ENCODE results near the gene ADAMTS3.

Gene ADAMTS3

DNA sequence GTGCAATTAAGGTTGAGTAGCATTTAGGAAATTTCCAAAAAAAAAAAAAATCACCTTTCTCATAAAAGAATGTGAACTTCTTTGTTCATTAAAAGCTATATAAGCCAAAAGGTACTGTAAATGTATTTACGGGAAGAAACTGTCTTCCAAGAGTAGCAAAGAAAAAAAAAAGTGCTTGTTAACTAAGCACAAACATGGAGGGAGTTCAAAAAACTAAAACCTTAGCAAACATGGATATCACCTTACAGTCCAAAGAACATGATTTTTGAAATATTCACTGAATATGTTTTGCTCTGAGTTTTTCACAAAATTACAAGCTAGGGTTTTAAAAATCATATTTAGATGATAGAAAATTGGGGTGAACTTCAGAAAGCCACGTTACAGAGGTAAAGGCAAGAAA, 217.5 kb downstream of the ADAMTS3 start:
- DNase-seq (ENCODE audit: low read depth in 1 of 2, low spot score in 1 of 2), result no peak

DNA sequence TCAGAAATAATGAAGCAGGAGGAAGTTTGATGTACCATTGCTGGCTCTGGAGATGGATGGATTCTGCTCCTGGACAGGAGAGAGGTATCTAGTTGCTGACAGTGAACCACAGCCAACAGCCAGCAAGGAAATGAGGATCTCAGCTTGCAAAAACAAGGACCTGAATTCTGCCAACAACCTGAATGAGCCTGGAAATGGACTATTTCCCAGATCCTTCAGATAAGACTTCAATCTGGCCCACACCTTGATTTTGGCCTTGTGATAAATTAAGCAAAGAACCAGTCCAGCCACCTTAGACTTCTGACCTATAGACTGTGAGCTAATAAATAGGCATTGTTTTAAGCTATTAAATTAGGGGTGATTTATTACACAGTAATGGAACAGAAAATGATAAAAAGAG, 220.3 kb downstream of the ADAMTS3 start:
- DNase-seq (ENCODE audit: low read depth in 1 of 2, low spot score in 1 of 2), result no peak

DNA sequence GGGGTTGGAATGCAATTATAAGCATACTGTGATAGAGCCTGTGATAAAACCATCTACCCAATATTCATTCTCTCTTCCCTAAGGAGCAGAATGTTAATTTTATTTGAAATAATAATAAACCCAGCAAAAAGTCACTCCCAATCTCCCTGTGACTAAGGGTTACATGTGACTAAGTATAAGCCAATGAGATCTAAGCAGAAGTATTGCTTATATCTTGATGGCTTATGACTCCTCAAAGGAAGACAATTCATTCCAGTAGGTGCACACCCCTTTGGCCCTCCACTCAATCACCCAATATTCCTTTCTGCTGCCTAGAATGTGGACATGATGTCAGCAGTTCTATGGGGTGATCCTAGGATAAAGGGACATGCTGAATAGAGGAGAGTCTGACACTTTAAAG, 224.6 kb downstream of the ADAMTS3 start:
- DNase-seq (ENCODE audit: low read depth in 1 of 2, low spot score in 1 of 2), result no peak

DNA sequence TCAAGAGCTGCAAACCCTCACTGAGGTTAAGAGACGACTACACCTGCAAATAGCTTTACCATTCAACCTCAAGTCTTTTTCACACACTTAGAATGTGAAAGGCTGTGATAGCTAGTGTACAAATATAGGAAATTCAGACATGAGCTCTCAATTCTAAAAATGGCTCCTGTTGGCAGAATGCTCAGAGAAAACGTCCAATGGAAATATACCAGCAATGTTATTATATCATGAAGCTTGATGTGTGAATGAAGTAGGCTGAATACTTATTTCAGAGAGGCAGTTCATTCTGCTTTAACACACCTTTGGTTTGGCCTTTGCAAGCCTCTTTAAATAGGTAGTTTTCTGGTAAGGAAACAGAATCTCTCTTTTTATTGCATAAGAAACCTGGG, 227.6 kb downstream of the ADAMTS3 start:
- DNase-seq (ENCODE audit: low read depth in 1 of 2, low spot score in 1 of 2), result no peak

DNA sequence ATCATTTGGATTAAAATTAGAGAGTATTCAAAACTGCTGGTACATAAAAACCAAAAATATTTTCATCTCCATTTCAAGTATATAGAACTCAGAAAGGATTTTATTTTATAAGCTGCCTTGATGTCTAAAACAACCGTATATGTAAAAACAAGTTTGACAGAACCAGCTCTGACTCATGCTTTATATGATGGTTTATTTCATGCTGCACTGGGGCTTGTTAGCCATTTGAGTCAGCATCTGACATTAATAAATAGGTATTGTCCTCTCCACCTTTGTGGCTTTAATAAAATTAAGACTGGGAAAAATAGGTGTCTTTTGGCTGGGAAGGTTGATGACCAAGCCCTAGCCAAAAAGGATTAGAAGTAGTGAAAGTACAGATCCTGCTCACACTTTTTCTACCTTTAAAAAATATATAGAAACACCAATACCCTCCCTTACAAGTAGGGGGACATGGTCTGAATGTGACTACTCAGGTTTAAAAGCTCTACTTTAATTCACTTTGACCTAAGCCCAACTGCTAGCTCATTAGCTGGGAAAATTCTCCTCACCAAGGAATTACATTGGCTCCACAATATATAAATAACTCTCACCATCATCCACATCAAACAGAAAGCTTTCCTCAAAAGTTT, 228.1 kb downstream of the ADAMTS3 start:
- no peak for DNase-seq (ENCODE audit: low read depth in 1 of 2, low spot score in 1 of 2)

DNA sequence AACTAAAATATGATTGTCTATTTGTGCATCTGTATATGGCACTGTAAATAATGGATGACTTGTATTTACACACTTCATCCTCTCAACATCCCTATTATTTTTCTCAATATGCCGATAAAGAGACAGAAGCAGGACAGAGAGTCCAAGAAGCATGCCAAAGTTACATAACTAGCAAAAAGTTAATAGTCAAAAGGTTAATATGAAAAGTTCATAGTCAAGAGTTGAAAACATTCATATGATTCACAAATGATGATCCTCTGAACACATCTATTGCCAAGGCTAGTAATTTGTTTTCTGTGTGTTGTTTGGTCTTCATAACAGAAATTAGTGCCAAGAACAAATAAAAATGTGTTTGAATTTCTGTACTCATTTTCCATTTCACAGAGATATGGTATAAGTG, 231.0 kb downstream of the ADAMTS3 start:
- no peak for DNase-seq (ENCODE audit: low read depth in 1 of 2, low spot score in 1 of 2)

DNA sequence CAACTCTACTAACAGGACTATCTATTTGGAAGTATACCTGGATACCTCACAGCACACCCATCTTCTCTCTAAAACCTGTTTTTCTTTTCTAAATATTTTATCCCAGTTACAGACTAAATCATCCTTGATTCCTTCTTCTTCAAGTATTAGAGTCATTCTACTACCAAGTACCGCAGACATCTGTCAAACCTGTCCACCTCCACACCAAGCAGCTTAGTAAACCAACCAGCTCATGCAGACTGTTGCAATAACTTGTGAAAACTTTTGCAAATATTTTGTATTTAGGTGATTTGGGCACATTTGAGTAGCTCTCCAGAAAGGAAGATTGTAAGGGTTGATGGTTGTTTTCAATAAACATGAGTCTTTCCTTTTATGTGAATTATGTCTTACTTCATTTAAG, 238.6 kb downstream of the ADAMTS3 start:
- DNase-seq (ENCODE audit: low read depth in 1 of 2, low spot score in 1 of 2), result no peak

DNA sequence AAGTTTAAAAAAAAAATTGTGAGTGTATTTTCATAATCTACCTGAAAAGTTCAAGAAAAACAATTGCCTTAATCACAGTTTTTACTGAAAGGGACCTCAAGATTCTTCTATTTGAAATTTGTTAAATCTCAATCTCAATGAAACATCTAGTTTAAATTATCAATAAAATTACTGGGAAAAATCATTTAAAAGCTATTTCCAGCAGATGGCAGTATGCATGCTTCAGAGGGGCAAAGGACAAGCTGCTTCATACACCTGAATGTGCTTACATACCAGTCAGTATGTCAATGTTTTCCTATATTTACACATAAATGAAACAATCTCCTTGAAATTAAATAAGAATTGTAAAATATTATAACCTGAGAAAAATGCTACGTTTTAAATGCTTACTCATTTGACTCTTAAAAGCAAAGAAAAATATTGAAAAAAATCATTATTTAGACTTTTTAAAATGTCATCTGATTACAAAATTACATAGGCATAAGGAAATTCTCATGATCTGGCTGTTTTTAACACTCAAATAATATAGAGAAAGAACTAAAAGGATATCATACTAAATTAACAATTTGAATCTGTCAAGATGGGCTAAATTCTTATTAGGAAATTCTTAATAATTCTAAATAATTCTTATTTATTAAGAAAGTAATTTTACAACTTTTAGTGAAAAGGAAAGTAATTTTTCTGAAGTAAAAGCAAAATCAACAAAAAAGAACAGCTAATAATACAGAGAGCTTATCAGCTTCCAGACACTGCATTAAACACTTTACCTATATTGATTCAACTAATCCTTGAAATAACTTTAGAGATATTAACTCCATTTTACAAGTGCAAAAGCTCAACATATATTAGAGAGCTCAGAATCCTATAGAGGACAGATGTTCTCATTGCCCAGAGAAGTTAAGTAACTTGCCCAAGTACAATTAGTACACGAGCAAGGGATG, 242.1 kb downstream of the ADAMTS3 start:
- no peak for DNase-seq (ENCODE audit: low read depth in 1 of 2, low spot score in 1 of 2)

DNA sequence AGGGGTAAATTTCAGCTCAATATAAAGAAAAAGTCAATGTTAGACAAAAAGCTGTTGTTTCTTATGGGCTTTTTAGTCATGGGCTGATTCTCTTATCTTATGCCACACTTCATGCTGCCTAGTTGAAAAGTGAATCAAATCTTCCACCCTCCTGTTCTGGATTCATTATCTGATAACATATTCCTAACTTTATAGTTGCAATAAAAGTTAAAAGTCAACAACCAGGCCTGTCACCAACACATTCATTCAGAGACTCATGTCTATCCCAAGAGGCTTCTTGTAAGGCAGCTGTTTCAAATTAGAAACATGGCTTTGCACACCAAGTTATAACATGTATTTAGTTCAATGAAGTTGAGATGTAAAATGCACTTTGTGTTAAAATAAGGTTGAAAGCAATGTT, 243.8 kb downstream of the ADAMTS3 start:
- no peak for DNase-seq (ENCODE audit: low read depth in 1 of 2, low spot score in 1 of 2)

DNA sequence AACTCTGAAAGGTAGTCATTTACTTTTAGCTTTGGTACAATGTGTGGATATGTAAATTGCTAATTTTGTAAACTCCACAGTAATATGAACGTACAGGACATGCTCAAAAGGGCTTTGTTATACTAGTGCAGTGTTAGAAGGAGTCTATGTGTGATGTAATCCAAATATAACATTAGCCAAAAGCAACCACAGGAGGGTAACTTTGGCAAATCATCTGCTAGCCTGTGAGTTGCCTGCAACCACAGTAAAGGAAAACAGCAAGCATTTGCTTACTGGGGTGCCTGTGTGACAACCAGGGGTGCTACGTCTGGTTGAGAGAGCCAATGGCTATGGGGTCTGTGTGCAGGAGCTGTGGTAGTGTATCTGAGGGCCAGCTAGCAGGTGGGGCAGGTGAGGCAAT, 245.8 kb downstream of the ADAMTS3 start:
- DNase-seq (ENCODE audit: low read depth in 1 of 2, low spot score in 1 of 2), result no peak

DNA sequence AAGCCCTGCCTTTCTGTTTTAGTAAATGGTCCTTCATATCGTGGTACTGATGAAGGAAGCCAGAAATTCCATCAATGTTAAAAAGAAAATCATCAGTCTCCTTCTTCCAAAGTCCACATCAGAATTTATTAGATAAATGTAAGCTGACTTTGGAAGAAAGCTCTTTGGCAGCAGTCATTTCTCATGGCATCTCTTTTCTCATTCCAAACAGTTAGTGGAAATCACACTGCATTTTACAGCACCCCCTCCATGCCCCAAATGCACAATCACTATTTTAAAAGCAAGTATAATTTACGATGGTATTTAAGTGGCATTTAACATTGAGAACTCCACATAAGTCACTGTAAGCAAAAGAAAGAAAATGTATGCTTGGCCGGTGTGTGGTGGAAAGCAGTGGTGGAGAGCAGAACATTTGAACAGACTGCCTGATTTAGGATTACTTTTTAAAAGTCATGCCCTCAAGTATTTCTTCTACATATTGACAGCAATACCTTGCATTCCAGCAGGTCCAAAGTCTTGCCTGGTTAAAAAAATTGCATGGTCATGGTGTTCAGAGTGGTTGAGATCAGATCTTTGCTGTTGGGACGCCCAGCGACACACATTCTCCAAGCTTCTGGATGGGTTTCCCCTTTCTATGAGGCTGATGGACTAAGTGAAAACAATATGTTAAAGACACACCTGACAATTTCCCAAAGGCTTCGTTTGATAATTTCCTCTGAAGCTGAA, 248.6 kb downstream of the ADAMTS3 start:
- no peak for DNase-seq (ENCODE audit: low read depth in 1 of 2, low spot score in 1 of 2)

DNA sequence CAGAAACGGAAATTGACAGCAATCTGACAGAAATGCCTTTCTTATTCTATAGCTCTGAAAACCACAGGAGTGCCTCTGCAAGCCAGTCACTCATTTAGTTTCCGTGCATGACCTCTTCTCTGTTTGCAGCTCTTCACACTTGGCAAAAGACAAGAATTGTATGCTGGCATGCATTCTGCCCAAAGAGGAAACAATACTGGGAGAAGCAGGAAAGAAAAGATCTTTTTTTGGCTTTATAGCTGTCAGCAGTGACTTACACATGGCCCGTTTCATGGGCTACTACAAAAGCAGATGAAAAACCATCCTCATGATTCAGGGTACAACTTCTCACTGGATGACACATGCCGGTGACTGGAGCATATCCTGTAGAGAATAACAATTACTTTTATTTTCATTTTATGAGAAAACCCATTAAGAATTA, 249.4 kb downstream of the ADAMTS3 start:
- no peak for DNase-seq (ENCODE audit: low read depth in 1 of 2, low spot score in 1 of 2)

DNA sequence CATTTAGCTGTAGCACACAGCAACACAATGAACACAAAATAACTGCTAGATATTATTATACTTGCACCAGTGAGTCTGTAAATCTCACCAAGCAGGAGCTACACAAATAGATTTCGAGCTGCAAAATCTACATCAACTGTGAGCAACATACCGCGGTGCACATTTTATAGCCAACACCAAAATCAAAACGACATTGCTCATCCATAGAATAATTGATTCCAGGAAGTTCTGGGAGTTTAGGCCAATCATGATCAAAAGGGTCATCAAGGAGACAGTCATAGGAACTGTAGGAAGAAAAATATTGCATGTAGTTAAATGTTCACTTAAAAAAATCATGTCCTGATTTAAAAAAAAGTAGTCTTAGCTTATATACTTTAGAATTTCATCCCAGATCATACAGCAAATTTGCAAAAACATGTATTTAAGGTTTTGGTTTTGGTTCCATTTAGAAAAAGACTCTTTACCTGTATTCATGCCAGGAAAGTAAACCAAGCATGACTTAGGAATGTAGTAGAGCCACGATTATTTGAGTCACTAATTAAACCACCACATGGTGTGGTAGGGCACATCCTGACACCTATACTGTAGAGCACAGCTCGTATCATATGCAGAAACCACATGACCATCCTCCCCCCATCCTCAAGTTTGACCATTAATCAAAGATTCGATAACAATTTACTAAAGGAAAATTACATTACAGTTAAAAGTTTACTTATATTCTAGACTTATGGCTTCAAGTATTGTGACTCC, 250.4 kb downstream of the ADAMTS3 start:
- no peak for DNase-seq (ENCODE audit: low read depth in 1 of 2, low spot score in 1 of 2)

DNA sequence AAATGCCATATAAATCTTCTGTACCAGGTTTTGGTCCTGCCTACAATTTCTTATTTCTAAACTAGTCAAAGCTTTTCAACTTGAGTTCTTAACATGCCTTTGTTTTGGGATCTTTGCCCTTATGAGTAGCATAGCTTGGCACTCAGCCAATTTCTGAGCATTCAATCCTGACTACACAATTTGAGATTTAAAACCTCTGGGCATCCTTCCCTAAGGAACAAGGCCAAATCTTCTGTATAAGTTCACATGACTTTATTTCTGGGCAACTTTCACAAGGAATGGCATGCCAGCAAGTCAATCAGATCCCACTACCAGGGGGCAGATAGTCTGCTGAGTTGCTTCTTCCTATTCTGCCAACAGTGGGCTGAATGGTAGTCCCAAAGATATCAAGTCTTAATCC, 254.2 kb downstream of the ADAMTS3 start:
- no peak for DNase-seq (ENCODE audit: low read depth in 1 of 2, low spot score in 1 of 2)

DNA sequence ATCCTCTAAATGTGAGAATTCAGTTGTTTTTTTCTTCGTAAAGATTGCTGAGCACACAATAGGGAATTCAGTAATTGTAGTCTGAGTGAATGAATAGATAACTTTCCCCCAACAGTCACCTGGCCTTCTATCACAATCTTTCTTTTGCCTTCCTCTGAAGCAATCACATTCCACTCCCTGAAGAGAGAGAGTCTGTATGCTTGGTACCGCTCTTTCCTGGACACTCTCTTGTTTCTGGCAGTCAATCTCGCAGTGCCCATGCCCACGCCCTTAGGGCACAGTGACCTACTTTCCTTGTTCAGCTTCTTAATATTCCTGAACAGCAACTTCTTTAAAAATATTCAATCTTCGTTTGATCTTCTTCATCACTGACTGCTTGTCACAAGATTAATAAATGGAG, 255.9 kb downstream of the ADAMTS3 start:
- DNase-seq (ENCODE audit: low read depth in 1 of 2, low spot score in 1 of 2), result no peak

DNA sequence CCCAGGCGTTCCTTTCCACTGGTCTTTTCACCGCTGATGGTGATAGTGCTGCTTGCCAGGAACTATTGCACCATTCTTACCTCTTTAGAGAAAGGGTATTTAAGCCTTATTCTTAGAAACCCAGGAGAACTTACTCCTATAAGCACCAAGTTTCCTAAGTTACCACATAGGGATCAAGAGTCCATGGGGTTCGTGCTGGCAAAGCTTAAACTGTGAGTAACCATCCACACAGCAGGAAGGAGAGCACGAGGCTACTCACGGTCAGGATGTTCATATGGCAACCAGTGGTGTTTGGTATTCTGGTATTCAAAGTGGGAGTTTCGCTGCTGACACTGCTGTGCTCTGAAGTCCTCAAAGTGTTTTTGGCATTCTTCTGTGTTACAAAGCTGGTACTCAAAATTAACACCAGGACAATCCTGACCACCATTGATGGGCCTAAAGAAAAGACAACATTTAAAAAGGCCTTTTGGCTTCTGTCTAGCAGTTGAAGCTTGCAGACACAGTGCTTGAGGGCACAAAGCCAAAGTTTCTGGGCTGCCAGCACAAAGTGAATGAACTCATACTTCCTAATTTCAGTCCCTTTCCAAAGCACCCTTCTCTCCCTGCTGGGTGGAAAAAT, 256.9 kb downstream of the ADAMTS3 start:
- no peak for DNase-seq (ENCODE audit: low read depth in 1 of 2, low spot score in 1 of 2)

DNA sequence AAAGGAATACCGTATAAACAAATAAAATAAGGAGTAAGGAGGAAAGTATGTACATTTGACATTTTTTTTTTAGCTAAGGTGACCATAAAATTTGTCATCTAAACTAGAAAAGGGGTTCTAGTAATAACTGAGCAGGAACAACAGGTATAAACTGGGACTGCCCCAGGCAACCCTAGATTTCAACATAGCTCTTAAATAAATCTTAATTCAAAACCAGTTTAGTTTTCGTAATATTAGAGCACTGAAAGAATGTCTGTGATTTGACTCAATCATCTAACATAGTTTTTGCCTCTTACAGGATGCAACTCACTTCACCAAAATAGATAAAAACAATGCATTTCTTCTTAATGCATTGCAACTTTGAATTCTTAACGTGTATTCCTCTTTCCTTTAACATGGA, 257.7 kb downstream of the ADAMTS3 start:
- DNase-seq (ENCODE audit: low read depth in 1 of 2, low spot score in 1 of 2), result no peak

DNA sequence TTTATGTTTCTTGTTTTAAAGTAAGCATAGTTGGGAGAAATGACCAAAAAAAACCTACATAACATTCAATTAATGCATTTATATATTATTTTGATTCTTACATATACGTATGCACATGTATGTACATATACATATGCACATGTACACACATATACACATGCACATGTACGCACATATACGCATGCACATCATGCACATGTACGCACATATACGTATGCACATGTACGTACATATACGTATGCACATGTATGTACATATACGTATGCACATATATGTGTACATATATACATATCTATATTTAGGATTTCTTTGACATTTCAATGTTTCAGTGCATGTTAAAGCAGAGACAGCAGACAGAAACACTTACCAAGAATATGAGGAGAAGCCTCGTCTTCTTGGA, 263.4 kb downstream of the ADAMTS3 start:
- DNase-seq (ENCODE audit: low read depth in 1 of 2, low spot score in 1 of 2), result no peak

DNA sequence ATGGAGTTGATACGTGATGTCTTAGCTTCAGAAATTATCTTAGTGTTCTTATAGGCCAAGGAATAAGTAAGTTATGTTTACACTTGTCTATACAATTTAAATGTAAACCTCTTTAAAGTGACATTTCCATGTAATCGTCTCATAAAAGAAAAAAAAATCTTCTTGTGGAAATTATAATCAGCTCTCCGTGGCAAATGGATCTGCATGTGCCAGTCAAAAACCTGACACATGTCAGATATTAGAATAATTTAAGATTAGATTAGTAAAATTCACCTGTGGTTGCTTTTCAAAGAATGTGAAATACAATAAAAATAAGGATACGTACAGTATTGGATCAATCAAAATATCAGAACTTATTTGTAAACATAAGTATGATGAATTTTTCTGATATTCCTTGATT, 263.9 kb downstream of the ADAMTS3 start:
- DNase-seq (ENCODE audit: low read depth in 1 of 2, low spot score in 1 of 2), result no peak

DNA sequence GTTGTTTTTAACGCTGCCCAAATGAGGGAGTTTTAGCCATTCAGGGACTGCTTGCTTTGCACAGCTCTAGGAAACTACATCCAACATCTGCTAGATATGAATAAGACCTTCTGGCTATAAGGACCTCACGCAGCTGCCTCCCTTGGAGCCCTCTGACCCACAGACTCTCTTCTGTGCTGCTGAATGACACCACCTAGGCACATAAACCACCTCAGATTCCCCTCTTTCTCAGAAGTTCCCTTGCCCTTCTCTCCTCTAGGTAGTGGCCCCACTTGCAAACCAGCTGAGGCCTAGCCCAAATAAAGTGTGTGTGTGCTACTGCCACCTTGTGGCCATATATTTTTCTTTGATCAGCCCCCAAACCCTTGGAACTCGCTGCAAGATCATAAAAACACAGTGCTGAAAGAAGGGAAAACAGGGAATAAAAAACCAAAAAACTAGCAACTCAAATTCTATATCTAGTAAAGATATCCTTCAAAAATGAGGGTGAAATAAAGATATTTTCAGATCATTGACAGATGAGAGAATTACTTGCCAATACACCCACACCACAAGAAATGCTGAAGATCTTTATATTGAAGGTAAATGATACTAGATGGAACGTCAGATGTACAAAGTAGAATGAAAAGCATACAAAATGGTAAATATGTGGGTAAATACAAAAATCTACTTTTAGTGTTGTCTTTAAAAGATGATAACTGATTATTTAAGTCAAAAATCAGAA, 265.9 kb downstream of the ADAMTS3 start:
- peak in 1 of 2 donors; percentile 4 for DNase-seq (ENCODE audit: low read depth in 1 of 2, low spot score in 1 of 2)
